Measurements from ENCODE around the gene LHPP.
A peak's percentile ranks its signal among the peaks of the same experiment; 100 is the strongest.

LHPP gene

GRCh38 chr10:124446830-124447750, 14.5 kb upstream of the LHPP start:
- DNase-seq (ENCODE audit: extremely low spot score, insufficient read length, low read depth), result no peak
- no peak for FAIRE-seq

GRCh38 chr10:124447751-124448466, 13.7 kb upstream of the LHPP start:
- no peak for DNase-seq (ENCODE audit: extremely low spot score, insufficient read length, low read depth)
- FAIRE-seq, result no peak

- DNase-seq (ENCODE audit: extremely low spot score, insufficient read length, low read depth), result no peak
- FAIRE-seq, result no peak
These were observed 12.9 kb upstream of the LHPP start for GRCh38 chr10:124448696-124449169.

GRCh38 chr10:124449170-124450011, 12.2 kb upstream of the LHPP start:
- DNase-seq (ENCODE audit: extremely low spot score, insufficient read length, low read depth), result no peak
- FAIRE-seq, result no peak

GRCh38 chr10:124450012-124450782, 11.4 kb upstream of the LHPP start, which contains the start of gene NKX1-2:
TSS of gene NKX1-2 (minus strand) at chr10:124450035. CDS start at chr10:124449943, 92 bp downstream.
- DNase-seq (ENCODE audit: extremely low spot score, insufficient read length, low read depth) (no peak), FAIRE-seq (no peak)

GRCh38 chr10:124450783-124451057, 10.9 kb upstream of the LHPP start:
- FAIRE-seq (no peak), DNase-seq (ENCODE audit: extremely low spot score, insufficient read length, low read depth) (no peak)

GRCh38 chr10:124451276-124451675, 10.3 kb upstream of the LHPP start:
- FAIRE-seq (no peak), DNase-seq (ENCODE audit: extremely low spot score, insufficient read length, low read depth) (no peak)

GRCh38 chr10:124453960-124454610, 7.5 kb upstream of the LHPP start:
- DNase-seq (ENCODE audit: extremely low spot score, insufficient read length, low read depth), result no peak
- no peak for FAIRE-seq

- FAIRE-seq, result no peak
- no peak for DNase-seq (ENCODE audit: extremely low spot score, insufficient read length, low read depth)
These were observed 6.2 kb upstream of the LHPP start for GRCh38 chr10:124455441-124455840.

- FAIRE-seq (no peak), DNase-seq (ENCODE audit: extremely low spot score, insufficient read length, low read depth) (no peak)
These were observed 3.1 kb upstream of the LHPP start for GRCh38 chr10:124458473-124458872.

- FAIRE-seq (no peak), DNase-seq (ENCODE audit: extremely low spot score, insufficient read length, low read depth) (no peak)
These were observed 2.7 kb upstream of the LHPP start for GRCh38 chr10:124458889-124459288.

GRCh38 chr10:124459395-124459794, 2.2 kb upstream of the LHPP start:
- DNase-seq (ENCODE audit: extremely low spot score, insufficient read length, low read depth) (no peak), FAIRE-seq (no peak)

- FAIRE-seq, result no peak
- no peak for DNase-seq (ENCODE audit: extremely low spot score, insufficient read length, low read depth)
These were observed 1.5 kb upstream of the LHPP start for GRCh38 chr10:124460144-124460543.

- no peak for FAIRE-seq
- no peak for DNase-seq (ENCODE audit: extremely low spot score, insufficient read length, low read depth)
These were observed 699 bp downstream of the LHPP start for GRCh38 chr10:124462348-124462695.

GRCh38 chr10:124464028-124464965, 2.7 kb downstream of the LHPP start:
- FAIRE-seq (no peak), DNase-seq (ENCODE audit: extremely low spot score, insufficient read length, low read depth) (no peak)

- FAIRE-seq (peak; percentile 84), DNase-seq (ENCODE audit: extremely low spot score, insufficient read length, low read depth) (peak; percentile 28)
These were observed 3.6 kb downstream of the LHPP start for GRCh38 chr10:124465003-124465776.

GRCh38 chr10:124465777-124466488, 4.3 kb downstream of the LHPP start:
- no peak for FAIRE-seq

More at GRCh38 chr10:124465777-124466488, 4.3 kb downstream of the LHPP start:
- DNase-seq (ENCODE audit: extremely low spot score, insufficient read length, low read depth), result no peak
